Measurements from ENCODE around the gene SHISA9.

The SHISA9 gene

DNA sequence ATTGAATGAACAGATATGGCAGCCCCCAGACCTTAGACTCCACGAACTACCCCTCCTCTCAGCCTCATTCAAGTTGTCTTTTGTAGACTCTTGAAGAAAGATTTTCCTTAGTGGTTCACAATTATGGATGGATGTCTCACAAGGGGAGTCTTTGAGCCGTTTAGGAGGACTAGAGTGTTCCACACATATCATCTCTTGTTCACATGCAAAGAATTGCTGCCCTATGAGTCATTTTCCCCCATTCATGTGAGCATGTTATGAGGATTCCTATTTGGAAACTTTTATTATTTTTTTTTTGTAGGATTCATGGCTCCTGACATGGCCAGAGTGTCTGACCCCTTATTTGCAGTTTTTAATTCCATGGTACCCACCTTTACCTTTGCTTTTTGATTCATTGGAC lies 237.1 kb downstream of the SHISA9 start:
- WGBS (ENCODE audit: extremely low coverage, insufficient coverage, insufficient read length): no CpG with 5 or more reads among the region's 2 CpGs
- Histone ChIP-seq H2AFZ (ENCODE audit: insufficient read depth, low read length, poor library complexity) (no peak overlapping the region), H3K36me3 (ENCODE audit: control insufficient read depth in 1 of 2, insufficient read depth in 2 of 2, low read length in 2 of 2) (no peaks in the 10 kb centered on the region), H3K23ac (ENCODE audit: low read length) (no peak overlapping the region), H4K8ac (ENCODE audit: low read depth, low read length) (no peak overlapping the region), H3K9me3 (ENCODE audit: insufficient read depth, low read depth, low read length) (no peaks in the 10 kb centered on the region), H3K27me3 (ENCODE audit: insufficient read depth, low read length) (no peaks in the 10 kb centered on the region), H3K4me2 (ENCODE audit: low read length) (no peak overlapping the region), H2BK120ac (ENCODE audit: insufficient read depth, low read length, poor library complexity) (no peak overlapping the region), H2AK5ac (ENCODE audit: low read length) (no peak overlapping the region), H3K9ac (ENCODE audit: low read length) (no peak overlapping the region), H3K14ac (ENCODE audit: low read length) (no peak overlapping the region), H4K91ac (ENCODE audit: low read depth, low read length) (no peak overlapping the region), H3K4me3 (ENCODE audit: low read depth, low read length) (no peak overlapping the region), H2BK5ac (ENCODE audit: low read depth, low read length, poor library complexity) (no peak overlapping the region), H2BK12ac (ENCODE audit: low read length) (no peak overlapping the region), H3K4ac (ENCODE audit: low read depth, low read length) (no peak overlapping the region), H3K79me1 (ENCODE audit: low read length) (no peaks in the 10 kb centered on the region), H4K12ac (ENCODE audit: low read depth, low read length) (no peak overlapping the region), H3K27ac (ENCODE audit: low read depth, low read length) (no peak overlapping the region), H3K79me2 (ENCODE audit: control insufficient read depth, insufficient read depth, low read length, poor library complexity) (no peaks in the 10 kb centered on the region), H3K18ac (ENCODE audit: low read length) (no peak overlapping the region), H3K4me1 (ENCODE audit: control insufficient read depth in 1 of 2, insufficient read depth in 2 of 2, low read length in 2 of 2) (no peaks in the 10 kb centered on the region)
- DNase-seq: no peak

GRCh38 chr16:13139661-13140241 lies 238.4 kb downstream of the SHISA9 start:
- WGBS (ENCODE audit: extremely low coverage, insufficient coverage, insufficient read length): no CpG with 5 or more reads among the region's 3 CpGs

GRCh38 chr16:13143551-13143950 lies 242.2 kb downstream of the SHISA9 start:
- Histone ChIP-seq H3K4me1 (ENCODE audit: control insufficient read depth in 1 of 2, insufficient read depth in 2 of 2, low read length in 2 of 2) (no peaks in the 10 kb centered on the region), H3K4ac (ENCODE audit: low read depth, low read length) (no peak overlapping the region), H3K4me3 (ENCODE audit: low read depth, low read length) (no peak overlapping the region), H4K8ac (ENCODE audit: low read depth, low read length) (no peak overlapping the region), H3K27ac (ENCODE audit: low read depth, low read length) (no peak overlapping the region), H3K18ac (ENCODE audit: low read length) (no peak overlapping the region), H2BK5ac (ENCODE audit: low read depth, low read length, poor library complexity) (no peak overlapping the region), H4K12ac (ENCODE audit: low read depth, low read length) (no peak overlapping the region), H3K9me3 (ENCODE audit: insufficient read depth, low read depth, low read length) (peaks cover 3% of the 10 kb centered on the region), H3K4me2 (ENCODE audit: low read length) (no peak overlapping the region), H2AFZ (ENCODE audit: insufficient read depth, low read length, poor library complexity) (no peak overlapping the region), H2BK120ac (ENCODE audit: insufficient read depth, low read length, poor library complexity) (no peak overlapping the region), H3K9ac (ENCODE audit: low read length) (no peak overlapping the region), H3K36me3 (ENCODE audit: control insufficient read depth in 1 of 2, insufficient read depth in 2 of 2, low read length in 2 of 2) (no peaks in the 10 kb centered on the region), H3K14ac (ENCODE audit: low read length) (no peak overlapping the region), H3K79me2 (ENCODE audit: control insufficient read depth, insufficient read depth, low read length, poor library complexity) (no peaks in the 10 kb centered on the region), H2BK12ac (ENCODE audit: low read length) (no peak overlapping the region), H3K23ac (ENCODE audit: low read length) (no peak overlapping the region), H4K91ac (ENCODE audit: low read depth, low read length) (no peak overlapping the region), H3K79me1 (ENCODE audit: low read length) (no peaks in the 10 kb centered on the region), H3K27me3 (ENCODE audit: insufficient read depth, low read length) (no peaks in the 10 kb centered on the region), H2AK5ac (ENCODE audit: low read length) (no peak overlapping the region)
- no peak for DNase-seq
- no CpG with 5 or more reads among the region's 1 CpG for WGBS (ENCODE audit: extremely low coverage, insufficient coverage, insufficient read length)

More at GRCh38 chr16:13139661-13140241, 238.4 kb downstream of the SHISA9 start:
- no peak overlapping the region for H2AK5ac ChIP-seq (ENCODE audit: low read length)
- no peak overlapping the region for H2BK120ac ChIP-seq (ENCODE audit: insufficient read depth, low read length, poor library complexity)
- H3K79me2 ChIP-seq (ENCODE audit: control insufficient read depth, insufficient read depth, low read length, poor library complexity): no peaks in the 10 kb centered on the region
- no peaks in the 10 kb centered on the region for H3K9me3 ChIP-seq (ENCODE audit: insufficient read depth, low read depth, low read length)
- H4K12ac ChIP-seq (ENCODE audit: low read depth, low read length): no peak overlapping the region
- no peak overlapping the region for H3K4ac ChIP-seq (ENCODE audit: low read depth, low read length)
- H3K27ac ChIP-seq (ENCODE audit: low read depth, low read length): no peak overlapping the region
- H3K79me1 ChIP-seq (ENCODE audit: low read length): no peaks in the 10 kb centered on the region
- no peaks in the 10 kb centered on the region for H3K27me3 ChIP-seq (ENCODE audit: insufficient read depth, low read length)
- no peaks in the 10 kb centered on the region for H3K36me3 ChIP-seq (ENCODE audit: control insufficient read depth in 1 of 2, insufficient read depth in 2 of 2, low read length in 2 of 2)
- no peaks in the 10 kb centered on the region for H3K4me1 ChIP-seq (ENCODE audit: control insufficient read depth in 1 of 2, insufficient read depth in 2 of 2, low read length in 2 of 2)
- no peak overlapping the region for H2AFZ ChIP-seq (ENCODE audit: insufficient read depth, low read length, poor library complexity)
- no peak overlapping the region for H4K91ac ChIP-seq (ENCODE audit: low read depth, low read length)
- H3K4me2 ChIP-seq (ENCODE audit: low read length): no peak overlapping the region
- no peak overlapping the region for H3K4me3 ChIP-seq (ENCODE audit: low read depth, low read length)
- no peak overlapping the region for H2BK12ac ChIP-seq (ENCODE audit: low read length)
- no peak overlapping the region for H3K9ac ChIP-seq (ENCODE audit: low read length)
- H3K23ac ChIP-seq (ENCODE audit: low read length): no peak overlapping the region
- H2BK5ac ChIP-seq (ENCODE audit: low read depth, low read length, poor library complexity): no peak overlapping the region
- H3K14ac ChIP-seq (ENCODE audit: low read length): no peak overlapping the region
- no peak for DNase-seq
- H3K18ac ChIP-seq (ENCODE audit: low read length): no peak overlapping the region
- H4K8ac ChIP-seq (ENCODE audit: low read depth, low read length): no peak overlapping the region

DNA sequence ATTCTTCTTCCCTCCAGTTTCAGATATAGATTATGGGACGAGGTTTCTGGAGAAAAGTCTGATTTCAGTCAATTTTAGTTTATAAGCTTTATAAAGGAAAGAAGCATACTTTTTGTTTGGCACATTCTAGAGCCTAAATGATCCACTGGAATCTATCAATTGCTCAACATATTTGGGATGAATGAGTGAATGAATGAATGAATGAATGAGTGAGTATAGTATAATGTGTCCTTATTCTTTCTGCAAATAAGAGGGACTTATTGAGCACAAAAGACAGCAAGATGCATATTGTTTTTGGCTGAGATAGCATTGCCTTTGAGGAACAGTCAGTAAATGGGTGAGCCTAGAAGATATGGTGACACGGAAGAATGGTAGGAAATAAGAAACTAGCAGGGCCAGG lies 245.4 kb downstream of the SHISA9 start:
- no peak for DNase-seq
- no peak overlapping the region for H2AK5ac ChIP-seq (ENCODE audit: low read length)

More for the DNA sequence above, 245.4 kb downstream of the SHISA9 start:
- Histone ChIP-seq H3K14ac (ENCODE audit: low read length) (no peak overlapping the region), H3K79me2 (ENCODE audit: control insufficient read depth, insufficient read depth, low read length, poor library complexity) (no peaks in the 10 kb centered on the region), H3K9me3 (ENCODE audit: insufficient read depth, low read depth, low read length) (peaks cover 3% of the 10 kb centered on the region), H2BK120ac (ENCODE audit: insufficient read depth, low read length, poor library complexity) (no peak overlapping the region), H2BK12ac (ENCODE audit: low read length) (no peak overlapping the region), H4K91ac (ENCODE audit: low read depth, low read length) (no peak overlapping the region), H2BK5ac (ENCODE audit: low read depth, low read length, poor library complexity) (no peak overlapping the region), H2AFZ (ENCODE audit: insufficient read depth, low read length, poor library complexity) (no peak overlapping the region), H3K79me1 (ENCODE audit: low read length) (no peaks in the 10 kb centered on the region), H4K8ac (ENCODE audit: low read depth, low read length) (no peak overlapping the region), H3K4me2 (ENCODE audit: low read length) (no peak overlapping the region), H3K36me3 (ENCODE audit: control insufficient read depth in 1 of 2, insufficient read depth in 2 of 2, low read length in 2 of 2) (no peaks in the 10 kb centered on the region), H3K4me1 (ENCODE audit: control insufficient read depth in 1 of 2, insufficient read depth in 2 of 2, low read length in 2 of 2) (no peaks in the 10 kb centered on the region), H3K4ac (ENCODE audit: low read depth, low read length) (no peak overlapping the region), H3K27me3 (ENCODE audit: insufficient read depth, low read length) (no peaks in the 10 kb centered on the region), H3K18ac (ENCODE audit: low read length) (no peak overlapping the region), H3K23ac (ENCODE audit: low read length) (no peak overlapping the region), H3K4me3 (ENCODE audit: low read depth, low read length) (no peak overlapping the region), H4K12ac (ENCODE audit: low read depth, low read length) (no peak overlapping the region), H3K27ac (ENCODE audit: low read depth, low read length) (no peak overlapping the region), H3K9ac (ENCODE audit: low read length) (no peak overlapping the region)
- no CpG with 5 or more reads among the region's 2 CpGs for WGBS (ENCODE audit: extremely low coverage, insufficient coverage, insufficient read length)

Data from trophoblast cell (in vitro differentiated cells and primary cell).